ENCODE measurements around the gene LMOD1.
A peak's percentile ranks its signal among the peaks of the same experiment; 100 is the strongest.
"Not testable (repeated sequence)": the region's sequence is repeated elsewhere in the genome, so short reads cannot be mapped to it uniquely, and the experiment has no call there.

The LMOD1 gene

GRCh38 chr1:201880928-201881571, 65.3 kb downstream of the LMOD1 start:
- DNase-seq (ENCODE audit: insufficient read length, low spot score), result no peak
- FAIRE-seq, result no peak

GRCh38 chr1:201877877-201878401, 68.4 kb downstream of the LMOD1 start:
- no peak for DNase-seq (ENCODE audit: insufficient read length, low spot score)
- peak; percentile 75 for FAIRE-seq

- no peak for FAIRE-seq
- no peak for DNase-seq (ENCODE audit: insufficient read length, low spot score)
These were observed 70.1 kb downstream of the LMOD1 start for GRCh38 chr1:201876148-201876818.

GRCh38 chr1:201874672-201875071, 71.7 kb downstream of the LMOD1 start:
- FAIRE-seq, result no peak

GRCh38 chr1:201870397-201870796, 76.0 kb downstream of the LMOD1 start:
- no peak for DNase-seq (ENCODE audit: insufficient read length, low spot score)
- FAIRE-seq, result no peak

More at GRCh38 chr1:201874672-201875071, 71.7 kb downstream of the LMOD1 start:
- DNase-seq (ENCODE audit: insufficient read length, low spot score), result no peak

GRCh38 chr1:201861448-201861847, 84.9 kb downstream of the LMOD1 start:
- FAIRE-seq, result no peak

GRCh38 chr1:201859424-201859823, 86.9 kb downstream of the LMOD1 start:
- FAIRE-seq (no peak), DNase-seq (ENCODE audit: insufficient read length, low spot score) (no peak)

More at GRCh38 chr1:201861448-201861847, 84.9 kb downstream of the LMOD1 start:
- DNase-seq (ENCODE audit: insufficient read length, low spot score), result no peak

- DNase-seq (ENCODE audit: insufficient read length, low spot score); FAIRE-seq: not testable (repeated sequence)
These were observed 89.6 kb downstream of the LMOD1 start for GRCh38 chr1:201856722-201857121.

GRCh38 chr1:201851949-201852348, 94.4 kb downstream of the LMOD1 start:
- FAIRE-seq, result no peak
- DNase-seq (ENCODE audit: insufficient read length, low spot score), result no peak

- DNase-seq (ENCODE audit: insufficient read length, low spot score) (no peak), FAIRE-seq (no peak)
These were observed 96.3 kb downstream of the LMOD1 start for GRCh38 chr1:201850053-201850397.

GRCh38 chr1:201849372-201850052, 96.8 kb downstream of the LMOD1 start:
- DNase-seq (ENCODE audit: insufficient read length, low spot score), result no peak
- FAIRE-seq, result no peak

GRCh38 chr1:201848230-201848629, 98.1 kb downstream of the LMOD1 start:
- FAIRE-seq (no peak), DNase-seq (ENCODE audit: insufficient read length, low spot score) (no peak)

GRCh38 chr1:201847150-201847549, 99.2 kb downstream of the LMOD1 start:
- no peak for DNase-seq (ENCODE audit: insufficient read length, low spot score)
- no peak for FAIRE-seq
